Cardiac muscle cell (in vitro differentiated cells and primary cell): Measurements from ENCODE around the gene LRRC9. TPM values are rescaled to one million over a fixed set of nuclear protein-coding genes. Genes with fewer than 3 reads are reported as not detected.
A peak's percentile ranks its signal among the peaks of the same experiment; 100 is the strongest.
"Not testable (repeated sequence)": the region's sequence is repeated elsewhere in the genome, so short reads cannot be mapped to it uniquely, and the experiment has no call there.

Experiments used
- DNase-seq, 2 donors: peaks; one replicate each; pipeline versions ENCODE4 v3.0.0 to v3.0.0-alpha.2; 2010 to 2017; ENCODE audit warnings: low read depth in 1 of 2, low spot score in 1 of 2
- H3K27ac ChIP-seq: fragments of 200-600 bp; sonication (generic); 2 replicates; pipeline ENCODE4 v1.5.1; 2016
- H3K27me3 ChIP-seq: fragments of 200-600 bp; sonication (generic); 2 replicates; pipeline ENCODE4 v1.6.0; 2016; ENCODE audit warnings: control low read depth
- H3K36me3 ChIP-seq: fragments of 200-600 bp; sonication (generic); 2 replicates; pipeline ENCODE4 v1.5.1; 2016; ENCODE audit warnings: control low read depth
- H3K4me1 ChIP-seq: fragments of 200-600 bp; sonication (generic); 2 replicates; pipeline ENCODE4 v1.8.1; 2017; ENCODE audit warnings: low read depth, mild to moderate bottlenecking, mixed run types
- H3K4me3 ChIP-seq: fragments of 200-600 bp; sonication (generic); 2 replicates; pipeline ENCODE4 v1.5.1; 2016; ENCODE audit warnings: mild to moderate bottlenecking
- H3K9me3 ChIP-seq: fragments of 200-600 bp; sonication (generic); 2 replicates; pipeline ENCODE4 v1.5.1; 2017; ENCODE audit warnings: low read depth, mild to moderate bottlenecking, control low read depth
- polyA plus RNA-seq: library from polyadenylated mRNA; unstranded; fragments of >200 nt; fragmentation: Nextera tagmentation; extraction: Ambion mirVana; gene quantifications from 2 replicates; pipeline ENCODE4 v1.2.1, GENCODE V29; 2016
- total RNA-seq: library from RNA; depleted of rRNA; stranded (reverse); fragments of >200 nt; gene quantifications from 2 replicates; pipeline ENCODE4 v1.2.3, GENCODE V29; 2016
- TF ChIP-seq, protein P1 (sequence below): IDR thresholded peaks from 2 replicates; pipeline ENCODE4 v1.5.1; 2012; ENCODE audit warnings: low read depth, mild to moderate bottlenecking, low read length

Gene LRRC9
- total and polyA plus RNA-seq, 2 experiments from 2014 or later = 0.24 to 1.2 TPM

DNA sequence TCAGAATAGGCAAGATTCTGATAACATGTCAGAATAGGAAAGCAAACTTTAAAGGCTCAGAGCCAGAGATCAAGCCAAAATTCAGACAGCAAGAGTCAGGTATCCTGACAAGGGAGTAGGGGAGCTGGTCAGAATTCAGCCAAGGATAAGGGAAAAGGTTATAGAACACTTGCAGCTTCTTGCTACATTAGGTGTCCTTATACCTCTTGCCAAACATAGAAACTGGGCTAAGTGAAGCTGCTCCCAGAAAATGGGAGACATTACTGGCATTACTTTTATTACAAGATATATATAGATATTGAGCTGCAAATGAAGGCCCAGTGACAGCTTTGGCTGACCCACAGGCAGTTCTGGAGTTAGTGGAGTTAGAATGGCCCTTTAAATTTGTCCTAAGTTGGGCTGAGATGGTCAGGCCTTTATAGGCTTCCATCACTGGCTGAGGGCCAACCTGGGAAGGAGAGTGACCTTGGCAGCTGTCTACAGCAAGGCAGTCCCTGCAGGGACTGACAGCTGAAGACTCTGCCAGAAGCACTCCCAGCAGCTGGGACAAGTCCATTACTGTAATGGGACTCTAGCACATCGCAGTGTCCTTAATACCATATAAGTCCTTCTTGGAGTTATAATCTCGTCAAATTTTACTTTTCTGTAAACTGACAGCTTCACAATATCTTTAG lies 83.0 kb downstream of the LRRC9 start:
- no peak overlapping the region for H3K27ac ChIP-seq
- H3K36me3 ChIP-seq = no peaks in the 10 kb centered on the region
- TF ChIP-seq, protein P1, sequence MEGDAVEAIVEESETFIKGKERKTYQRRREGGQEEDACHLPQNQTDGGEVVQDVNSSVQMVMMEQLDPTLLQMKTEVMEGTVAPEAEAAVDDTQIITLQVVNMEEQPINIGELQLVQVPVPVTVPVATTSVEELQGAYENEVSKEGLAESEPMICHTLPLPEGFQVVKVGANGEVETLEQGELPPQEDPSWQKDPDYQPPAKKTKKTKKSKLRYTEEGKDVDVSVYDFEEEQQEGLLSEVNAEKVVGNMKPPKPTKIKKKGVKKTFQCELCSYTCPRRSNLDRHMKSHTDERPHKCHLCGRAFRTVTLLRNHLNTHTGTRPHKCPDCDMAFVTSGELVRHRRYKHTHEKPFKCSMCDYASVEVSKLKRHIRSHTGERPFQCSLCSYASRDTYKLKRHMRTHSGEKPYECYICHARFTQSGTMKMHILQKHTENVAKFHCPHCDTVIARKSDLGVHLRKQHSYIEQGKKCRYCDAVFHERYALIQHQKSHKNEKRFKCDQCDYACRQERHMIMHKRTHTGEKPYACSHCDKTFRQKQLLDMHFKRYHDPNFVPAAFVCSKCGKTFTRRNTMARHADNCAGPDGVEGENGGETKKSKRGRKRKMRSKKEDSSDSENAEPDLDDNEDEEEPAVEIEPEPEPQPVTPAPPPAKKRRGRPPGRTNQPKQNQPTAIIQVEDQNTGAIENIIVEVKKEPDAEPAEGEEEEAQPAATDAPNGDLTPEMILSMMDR = no peak
- no peak overlapping the region for H3K4me3 ChIP-seq
- H3K27me3 ChIP-seq = no peaks in the 10 kb centered on the region
- peak in 1 of 2 donors; percentile 5 for DNase-seq
- no peaks in the 10 kb centered on the region for H3K4me1 ChIP-seq
- H3K9me3 ChIP-seq = no peaks in the 10 kb centered on the region

DNA sequence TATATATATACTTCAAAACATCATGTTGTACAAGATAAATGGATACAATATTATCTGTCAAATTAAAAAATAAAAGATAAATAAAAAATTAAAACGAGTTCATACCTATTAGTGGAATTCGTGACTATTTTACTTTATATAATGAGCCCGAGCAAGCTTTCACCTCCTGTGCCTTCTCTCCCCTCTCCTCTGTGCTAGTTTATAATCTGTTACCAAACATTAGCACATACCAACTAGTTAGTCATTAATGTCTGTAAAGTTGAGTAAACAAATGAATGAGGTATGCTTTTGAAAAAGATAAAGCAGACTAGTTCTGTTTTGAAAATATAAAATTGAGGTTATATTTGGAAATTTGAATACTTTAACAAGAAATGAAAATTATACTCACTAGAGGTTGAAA lies 84.0 kb downstream of the LRRC9 start:
- no peaks in the 10 kb centered on the region for H3K27me3 ChIP-seq
- no peaks in the 10 kb centered on the region for H3K9me3 ChIP-seq
- H3K4me3 ChIP-seq = no peak overlapping the region
- no peaks in the 10 kb centered on the region for H3K4me1 ChIP-seq
- no peak for DNase-seq
- H3K36me3 ChIP-seq = no peaks in the 10 kb centered on the region
- no peak overlapping the region for H3K27ac ChIP-seq
- TF ChIP-seq, protein P1 = no peak

DNA sequence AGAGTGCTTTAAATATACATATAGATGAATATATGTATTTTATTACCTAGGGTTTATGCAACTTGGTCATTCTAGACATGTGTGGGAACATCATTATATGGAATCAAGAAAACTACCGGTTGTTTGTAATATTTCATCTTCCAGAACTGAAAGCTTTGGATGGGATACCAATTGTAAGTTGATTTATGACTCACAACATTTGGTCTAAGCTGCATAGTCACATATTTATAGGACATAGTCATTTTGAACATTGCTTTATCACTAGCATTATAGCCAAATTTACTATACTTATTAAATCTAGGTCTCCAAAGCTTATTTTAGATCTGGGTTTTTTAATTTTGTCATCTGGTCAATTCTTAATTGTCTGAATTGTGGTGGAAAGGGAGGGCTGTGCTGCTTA lies 88.1 kb downstream of the LRRC9 start:
- H3K4me1 ChIP-seq = no peaks in the 10 kb centered on the region
- no peak for DNase-seq
- no peak overlapping the region for H3K4me3 ChIP-seq
- TF ChIP-seq, protein P1 = no peak
- no peaks in the 10 kb centered on the region for H3K9me3 ChIP-seq
- no peaks in the 10 kb centered on the region for H3K27me3 ChIP-seq
- H3K36me3 ChIP-seq = no peaks in the 10 kb centered on the region
- H3K27ac ChIP-seq = no peak overlapping the region

DNA sequence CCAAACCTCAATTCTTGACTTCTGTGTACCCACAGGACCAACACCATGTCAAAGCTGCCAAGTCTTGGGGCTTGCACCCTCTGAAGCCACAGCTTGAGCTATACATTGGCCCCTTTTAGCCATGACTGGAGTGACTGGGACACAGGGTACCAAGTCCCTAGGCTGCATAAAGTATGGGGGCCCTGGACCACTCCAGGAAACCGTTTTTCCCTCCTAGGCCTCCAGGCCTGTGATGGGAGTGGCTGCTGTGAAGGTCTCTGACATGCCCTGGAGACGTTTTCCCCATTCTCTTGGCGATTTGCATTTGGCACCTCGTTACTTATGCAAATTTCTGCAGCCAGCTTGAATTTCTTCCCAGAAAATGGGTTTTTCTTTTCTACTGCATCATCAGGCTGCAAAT lies 90.3 kb downstream of the LRRC9 start:
- not testable (repeated sequence) for H3K9me3 ChIP-seq, H3K4me3 ChIP-seq, H3K27me3 ChIP-seq, DNase-seq, H3K27ac ChIP-seq, H3K4me1 ChIP-seq, H3K36me3 ChIP-seq

DNA sequence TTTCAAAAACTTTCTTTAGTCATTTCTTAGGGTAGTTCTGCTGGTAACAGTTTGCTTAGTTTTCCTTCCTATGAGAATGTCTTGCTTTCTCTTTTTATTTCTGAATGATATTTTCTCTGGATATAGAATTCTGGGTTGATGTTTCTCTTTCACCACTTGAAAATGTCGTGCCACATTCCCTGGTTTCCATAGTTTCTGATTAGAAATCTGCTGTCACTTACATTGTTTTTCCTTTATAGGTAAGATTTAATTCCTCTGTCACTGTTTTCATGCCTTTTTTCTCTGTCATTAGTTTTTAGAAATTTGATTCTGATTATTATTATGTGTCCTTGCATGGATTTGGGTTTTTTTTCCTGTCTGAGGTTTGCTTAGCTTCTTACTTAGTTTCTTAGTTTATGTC lies 94.5 kb downstream of the LRRC9 start:
- TF ChIP-seq, protein P1 = no peak
- H3K4me1 ChIP-seq = no peaks in the 10 kb centered on the region
- no peak overlapping the region for H3K4me3 ChIP-seq
- H3K9me3 ChIP-seq = no peaks in the 10 kb centered on the region
- DNase-seq = no peak
- no peaks in the 10 kb centered on the region for H3K36me3 ChIP-seq
- no peaks in the 10 kb centered on the region for H3K27me3 ChIP-seq
- H3K27ac ChIP-seq = no peak overlapping the region

DNA sequence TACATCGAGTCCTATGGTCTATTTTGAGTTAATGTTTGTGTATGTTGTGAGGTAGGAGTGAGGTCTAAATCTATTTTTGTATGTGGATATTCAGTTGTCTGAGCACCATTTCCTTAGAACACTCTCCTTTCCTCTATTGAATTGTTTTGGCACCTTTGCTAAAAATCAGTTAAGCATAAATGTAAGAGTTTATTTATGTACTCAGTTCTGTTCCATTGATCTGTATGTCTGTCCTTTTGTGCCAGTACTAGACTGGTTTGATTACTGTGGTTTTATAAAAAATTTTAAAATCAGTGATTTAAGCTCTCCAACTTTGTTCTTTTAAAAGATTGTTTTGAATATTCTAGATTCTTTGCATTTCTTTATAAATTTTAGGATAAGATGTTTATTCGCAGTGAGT lies 101.7 kb downstream of the LRRC9 start:
- TF ChIP-seq, protein P1 = no peak
- H3K4me1 ChIP-seq = no peaks in the 10 kb centered on the region

More for the DNA sequence above, 101.7 kb downstream of the LRRC9 start:
- no peak overlapping the region for H3K4me3 ChIP-seq
- H3K27ac ChIP-seq = no peak overlapping the region
- no peaks in the 10 kb centered on the region for H3K27me3 ChIP-seq
- no peaks in the 10 kb centered on the region for H3K9me3 ChIP-seq
- DNase-seq = no peak
- no peaks in the 10 kb centered on the region for H3K36me3 ChIP-seq
